ENCODE measurements around the gene ANAPC2. TPM values are rescaled to one million over a fixed set of nuclear protein-coding genes. Genes with fewer than 3 reads are reported as not detected.

The ANAPC2 gene
- total RNA-seq, 1 donor from 2014 or later, result 24.1 TPM

DNA sequence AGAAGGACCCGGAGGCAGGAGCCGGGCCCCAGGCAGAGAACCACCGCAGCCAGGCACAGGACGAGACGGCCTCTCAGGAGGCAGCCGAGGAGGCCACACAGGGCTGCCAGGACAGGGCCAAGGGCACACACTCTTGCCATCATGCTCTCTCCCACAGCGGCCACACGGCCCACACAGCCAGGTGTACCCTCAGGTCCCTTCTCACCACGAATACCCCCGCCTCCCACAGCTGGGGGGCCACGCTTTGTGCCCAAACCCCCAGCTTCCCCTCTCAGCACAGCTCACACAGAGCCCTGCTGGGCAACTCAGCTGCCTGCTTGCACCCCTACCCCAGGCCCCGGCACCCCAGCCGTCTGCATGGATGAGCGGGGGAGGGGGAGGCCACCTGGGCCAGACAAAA lies 5.4 kb upstream of the ANAPC2 start:
- H3K4me1 ChIP-seq, result peaks cover 13 to 23% of the 10 kb centered on the region in 2 donors
- peaks cover 18 to 19% of the 10 kb centered on the region in 2 donors for H3K36me3 ChIP-seq
- no peak for DNase-seq (ENCODE audit: low spot score in 2 of 2)
- H3K27me3 ChIP-seq, result no peaks in the 10 kb centered on the region
- no peak overlapping the region for H3K4me3 ChIP-seq
- no peak overlapping the region for H3K27ac ChIP-seq
- H3K9me3 ChIP-seq, result no peaks in the 10 kb centered on the region
- intact Hi-C loops (cut with DNase I), result no loop called here
- no peak for TF ChIP-seq CTCF (IDR thresholded peaks at IDR 0.05)

DNA sequence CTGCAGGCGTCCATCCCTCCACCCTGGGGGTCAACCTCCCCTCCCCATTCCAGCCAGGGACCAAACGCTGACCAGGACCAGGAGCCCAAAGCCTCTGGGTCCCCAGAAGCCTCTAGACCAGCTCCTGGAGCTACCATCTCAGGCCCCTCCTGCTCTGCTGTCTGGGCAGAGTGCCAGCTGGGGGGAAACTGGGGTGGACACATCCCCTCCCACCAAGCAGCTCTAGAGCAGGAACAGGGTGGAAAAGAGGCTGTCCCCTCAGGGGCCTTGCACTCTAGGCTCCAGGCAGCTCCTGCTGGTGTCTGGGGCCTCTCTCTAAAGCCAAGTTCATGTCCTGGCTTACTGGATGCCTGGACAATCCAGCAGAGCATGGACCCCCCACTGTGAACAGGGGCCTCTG lies 4.5 kb upstream of the ANAPC2 start:
- TF ChIP-seq CTCF (IDR thresholded peaks at IDR 0.05), result no peak
- no peak overlapping the region for H3K4me3 ChIP-seq
- no peak for DNase-seq (ENCODE audit: low spot score in 2 of 2)
- peaks cover 18 to 19% of the 10 kb centered on the region in 2 donors for H3K36me3 ChIP-seq
- H3K9me3 ChIP-seq, result no peaks in the 10 kb centered on the region
- intact Hi-C loops (cut with DNase I), result no loop called here
- H3K4me1 ChIP-seq, result peaks cover 13 to 17% of the 10 kb centered on the region in 2 donors
- H3K27me3 ChIP-seq, result no peaks in the 10 kb centered on the region
- H3K27ac ChIP-seq, result no peak overlapping the region

DNA sequence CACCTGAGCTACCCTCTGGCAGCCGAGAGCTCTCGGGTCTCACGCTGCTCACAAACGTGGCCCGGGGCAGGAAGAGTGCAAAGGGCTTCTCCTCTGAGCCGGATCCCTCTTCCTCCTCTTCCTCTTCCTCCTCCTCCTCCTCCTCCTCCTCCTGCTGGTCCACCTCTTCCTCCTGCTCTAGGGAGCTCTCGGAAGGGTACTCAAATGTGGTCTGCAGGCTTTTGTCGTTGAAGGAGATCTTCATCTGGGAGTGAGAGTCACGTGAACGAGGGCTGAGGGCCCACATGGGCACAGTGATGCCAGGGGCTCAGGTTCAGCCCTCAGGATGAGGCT lies 4.1 kb upstream of the ANAPC2 start:
- Histone ChIP-seq H3K9me3 (no peaks in the 10 kb centered on the region), H3K4me1 (peaks cover 16 to 19% of the 10 kb centered on the region in 2 donors), H3K27me3 (no peaks in the 10 kb centered on the region), H3K36me3 (peaks cover 18 to 19% of the 10 kb centered on the region in 2 donors), H3K27ac (no peak overlapping the region), H3K4me3 (no peak overlapping the region)
- no peak for TF ChIP-seq CTCF (IDR thresholded peaks at IDR 0.05)
- no peak for DNase-seq (ENCODE audit: low spot score in 2 of 2)
- intact Hi-C loops (cut with DNase I), result no loop called here

DNA sequence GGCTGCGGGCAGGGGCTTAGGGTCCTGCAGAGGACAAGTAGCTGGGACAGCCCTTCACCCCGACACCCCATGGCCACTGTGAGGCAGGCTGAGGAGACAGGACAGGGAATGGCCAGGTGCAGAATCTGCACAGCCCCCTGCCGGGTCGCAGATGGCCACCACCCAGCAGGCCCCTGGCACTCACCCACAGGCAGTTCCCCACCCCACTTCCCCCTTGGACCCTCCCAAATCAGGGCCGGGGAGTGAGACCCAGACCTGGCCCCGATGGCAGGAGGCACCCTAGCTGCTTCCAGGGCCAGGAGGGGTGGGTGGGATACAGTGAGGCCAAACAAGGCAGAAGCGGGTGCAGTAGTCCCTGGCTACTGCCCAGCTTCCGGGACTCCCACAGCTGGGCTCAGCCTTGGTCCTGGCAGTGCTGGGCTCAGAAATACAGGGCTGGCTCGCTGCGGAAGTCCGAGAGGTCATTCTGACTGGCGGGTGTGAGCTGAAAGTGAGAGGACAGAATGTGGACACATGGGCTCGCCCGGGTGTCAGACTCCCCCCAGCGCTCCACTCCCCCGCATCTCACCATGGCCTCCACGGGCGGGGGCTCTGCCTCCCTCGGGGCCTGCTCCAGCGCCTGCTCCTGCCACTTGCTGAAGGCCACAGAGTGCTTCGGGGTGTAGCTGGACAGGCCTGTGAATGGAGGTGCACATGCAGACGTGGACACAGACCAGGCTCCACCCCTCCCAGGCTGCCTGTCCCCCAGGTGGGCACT lies 3.5 kb upstream of the ANAPC2 start:
- H3K27me3 ChIP-seq, result no peaks in the 10 kb centered on the region
- peaks cover 18 to 19% of the 10 kb centered on the region in 2 donors for H3K36me3 ChIP-seq
- H3K27ac ChIP-seq, result no peak overlapping the region
- H3K4me1 ChIP-seq, result peaks cover 21 to 24% of the 10 kb centered on the region in 2 donors
- no peak for DNase-seq (ENCODE audit: low spot score in 2 of 2)
- H3K9me3 ChIP-seq, result no peaks in the 10 kb centered on the region
- TF ChIP-seq CTCF (IDR thresholded peaks at IDR 0.05), result no peak
- no peak overlapping the region for H3K4me3 ChIP-seq
- intact Hi-C loops (cut with DNase I), result no loop called here

- DNase-seq (ENCODE audit: low spot score in 2 of 2), result no peak
- H3K36me3 ChIP-seq, result peaks cover 19 to 22% of the 10 kb centered on the region in 2 donors
- peaks cover 23 to 31% of the 10 kb centered on the region in 2 donors for H3K4me1 ChIP-seq
- no peak overlapping the region for H3K27ac ChIP-seq
- H3K9me3 ChIP-seq, result no peaks in the 10 kb centered on the region
- no peak for TF ChIP-seq CTCF (IDR thresholded peaks at IDR 0.05)
- H3K4me3 ChIP-seq, result no peak overlapping the region
- intact Hi-C loops (cut with DNase I), result no loop called here
- no peaks in the 10 kb centered on the region for H3K27me3 ChIP-seq
Observed at GRCh38 chr9:137191245-137191644, 2.9 kb upstream of the ANAPC2 start.

Measured in ascending aorta (tissue), 2 donors.